ENCODE results near the gene KERA. TPM values are rescaled to one million over a fixed set of nuclear protein-coding genes. Genes with fewer than 3 reads are reported as not detected.

The KERA gene
- total and polyA plus RNA-seq, 9 of the 15 experiments (the other 6 are each of a cell fraction or from before 2014, with no cell fraction given) = not detected

DNA sequence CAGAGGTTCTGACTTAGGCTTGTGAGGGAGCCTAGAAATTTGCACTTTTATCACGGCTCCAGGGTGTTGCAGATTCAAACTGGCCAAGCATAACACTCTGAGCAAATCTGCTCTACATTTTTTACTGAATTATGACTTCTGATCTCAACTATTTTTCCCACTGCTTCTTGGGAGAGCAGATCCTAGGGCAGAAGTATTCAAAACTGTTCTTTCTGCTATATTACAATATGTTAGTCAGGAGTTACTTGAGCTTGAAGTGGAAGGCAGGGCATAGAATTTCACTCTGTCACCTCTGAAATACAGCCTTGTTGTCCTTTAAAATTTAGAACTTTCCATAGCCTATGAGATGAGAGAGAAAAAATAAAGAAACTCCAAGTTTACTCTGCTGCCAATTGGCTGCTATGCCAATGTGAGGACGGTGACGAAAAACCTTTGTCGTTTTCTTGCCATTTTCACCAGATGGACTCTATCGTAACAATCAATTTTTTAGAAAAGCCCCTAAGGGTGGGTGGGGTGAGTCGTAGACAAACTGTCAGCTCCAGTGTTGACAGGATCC, 16.4 kb upstream of the KERA start:
- 2% methylated on average over 6 of the region's 6 CpGs for WGBS (ENCODE audit: insufficient coverage, low coverage, missing lambda C conversion rate)
- Histone ChIP-seq H3K4me2 (ENCODE audit: insufficient read depth, low read length) (no peak overlapping the region), H3K4me1 (replicated peaks in 1 of 2; ENCODE audit: control insufficient read depth in 2 of 2, insufficient read depth in 2 of 2, low read length in 2 of 2) (no peaks in the 10 kb centered on the region), H3K79me2 (ENCODE audit: control insufficient read depth, insufficient read depth, low read length) (no peaks in the 10 kb centered on the region), H3K27me3 (ENCODE audit: control insufficient read depth in 2 of 2, insufficient read depth in 2 of 2, low read length in 2 of 2) (no peaks in the 10 kb centered on the region), H2AFZ (ENCODE audit: low read depth, low read length) (no peak overlapping the region), H3K27ac (ENCODE audit: extremely low read depth, low read depth, low read length) (no peak overlapping the region), H3K4me3 (no peak overlapping the region), H3K9me1 (ENCODE audit: control insufficient read depth, insufficient read depth, low read length) (no peaks in the 10 kb centered on the region), H4K20me1 (replicated peaks; ENCODE audit: control insufficient read depth, insufficient read depth, low read length) (no peaks in the 10 kb centered on the region), H3K9me3 (replicated peaks; ENCODE audit: control insufficient read depth, insufficient read depth, low read depth, low read length) (no peaks in the 10 kb centered on the region), H3K9ac (ENCODE audit: insufficient read depth in 1 of 2, low read depth in 2 of 2, low read length in 2 of 2) (no peak overlapping the region), H3K36me3 (ENCODE audit: control insufficient read depth, insufficient read depth, low read length) (no peaks in the 10 kb centered on the region)
- no TSS peak for BruUV-seq (replicated peaks)
- TF ChIP-seq SRSF3 (IDR thresholded peaks at IDR 0.05; ENCODE audit: insufficient read depth, low read length) = no peak
- no peak for TF ChIP-seq ZNF79 (CRISPR knock-in tag; IDR thresholded peaks at IDR 0.05; ENCODE audit: low read depth)
- no peak for TF ChIP-seq NR0B1 (IDR thresholded peaks at IDR 0.05; ENCODE audit: partially characterized antibody)
- TF ChIP-seq GTF2F1 (IDR thresholded peaks at IDR 0.05; ENCODE audit: low read depth, low read length) = no peak
- CTCF ChIA-PET (ENCODE audit: low intra/inter-chr PET ratio) = no interaction called here
- intact Hi-C loops (cut with micrococcal nuclease) (no loop called here), in situ Hi-C loops (cut with MboI) (no loop called here)
- DNase-seq (ENCODE audit: extremely low read depth in 1 of 4, low spot score in 3 of 4) = no peak
- no peak for FAIRE-seq
- no peak for ATAC-seq
- POLR2A ChIA-PET = no interaction called here

DNA sequence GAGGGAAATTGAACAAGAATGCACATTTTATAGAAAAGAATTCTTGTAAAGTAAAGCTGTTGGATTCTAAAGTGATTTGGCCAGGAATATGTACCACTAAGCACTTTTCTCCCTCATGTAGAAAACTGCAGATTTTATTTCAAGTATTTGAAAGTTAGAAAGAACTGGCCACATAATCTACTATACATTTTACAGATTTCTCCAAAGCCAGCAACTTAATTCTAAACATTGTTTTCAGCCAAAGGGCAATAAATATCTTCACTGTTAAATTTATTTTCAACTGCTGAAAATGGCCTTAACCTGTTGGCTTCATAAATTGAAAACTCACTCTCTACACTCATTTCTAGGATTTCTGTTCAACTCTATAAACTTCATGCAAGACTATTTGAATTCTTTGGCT, 15.6 kb upstream of the KERA start:
- no peak for FAIRE-seq
- BruUV-seq (replicated peaks) = no TSS peak
- ChIA-PET POLR2A (interaction anchor here (0.6 kb wide), 1 partner anchor 847 kb away, joined by 3 read pairs; no protein-coding TSS in a partner anchor), CTCF (ENCODE audit: low intra/inter-chr PET ratio) (no interaction called here)
- no peak overlapping the region for H3K27ac ChIP-seq (ENCODE audit: extremely low read depth, low read depth, low read length)
- no peak overlapping the region for H2AFZ ChIP-seq (ENCODE audit: low read depth, low read length)
- no peak overlapping the region for H3K4me2 ChIP-seq (ENCODE audit: insufficient read depth, low read length)
- H3K9ac ChIP-seq (ENCODE audit: insufficient read depth in 1 of 2, low read depth in 2 of 2, low read length in 2 of 2) = no peak overlapping the region
- no peaks in the 10 kb centered on the region for H3K4me1 ChIP-seq (replicated peaks in 1 of 2; ENCODE audit: control insufficient read depth in 2 of 2, insufficient read depth in 2 of 2, low read length in 2 of 2)
- no peaks in the 10 kb centered on the region for H3K9me3 ChIP-seq (replicated peaks; ENCODE audit: control insufficient read depth, insufficient read depth, low read depth, low read length)
- intact Hi-C loops (cut with micrococcal nuclease) = no loop called here
- DNase-seq (ENCODE audit: extremely low read depth in 1 of 4, low spot score in 3 of 4) = no peak
- in situ Hi-C loops (cut with MboI) = no loop called here
- no peak for ATAC-seq
- no peaks in the 10 kb centered on the region for H3K27me3 ChIP-seq (ENCODE audit: control insufficient read depth in 2 of 2, insufficient read depth in 2 of 2, low read length in 2 of 2)
- no peak overlapping the region for H3K4me3 ChIP-seq
- H4K20me1 ChIP-seq (replicated peaks; ENCODE audit: control insufficient read depth, insufficient read depth, low read length) = no peaks in the 10 kb centered on the region
- H3K79me2 ChIP-seq (ENCODE audit: control insufficient read depth, insufficient read depth, low read length) = no peaks in the 10 kb centered on the region
- no peaks in the 10 kb centered on the region for H3K36me3 ChIP-seq (ENCODE audit: control insufficient read depth, insufficient read depth, low read length)
- H3K9me1 ChIP-seq (ENCODE audit: control insufficient read depth, insufficient read depth, low read length) = no peaks in the 10 kb centered on the region
- TF ChIP-seq, protein P1, sequence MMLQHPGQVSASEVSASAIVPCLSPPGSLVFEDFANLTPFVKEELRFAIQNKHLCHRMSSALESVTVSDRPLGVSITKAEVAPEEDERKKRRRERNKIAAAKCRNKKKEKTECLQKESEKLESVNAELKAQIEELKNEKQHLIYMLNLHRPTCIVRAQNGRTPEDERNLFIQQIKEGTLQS (IDR thresholded peaks at IDR 0.05) = no peak
- TF ChIP-seq, protein P1 (CRISPR knock-in tag; conservative IDR thresholded peaks at IDR 0.05) = no peak
- TF ChIP-seq RNF2 (IDR thresholded peaks at IDR 0.05) (no peak), POLR2AphosphoS2 (IDR thresholded peaks at IDR 0.05; ENCODE audit: low read length) (no peak), ZNF311 (CRISPR knock-in tag; IDR thresholded peaks at IDR 0.05) (no peak), SMC3 (conservative IDR thresholded peaks at IDR 0.05; ENCODE audit: insufficient read depth, low read depth, low read length) (no peak)
- TF ChIP-seq, protein P2, sequence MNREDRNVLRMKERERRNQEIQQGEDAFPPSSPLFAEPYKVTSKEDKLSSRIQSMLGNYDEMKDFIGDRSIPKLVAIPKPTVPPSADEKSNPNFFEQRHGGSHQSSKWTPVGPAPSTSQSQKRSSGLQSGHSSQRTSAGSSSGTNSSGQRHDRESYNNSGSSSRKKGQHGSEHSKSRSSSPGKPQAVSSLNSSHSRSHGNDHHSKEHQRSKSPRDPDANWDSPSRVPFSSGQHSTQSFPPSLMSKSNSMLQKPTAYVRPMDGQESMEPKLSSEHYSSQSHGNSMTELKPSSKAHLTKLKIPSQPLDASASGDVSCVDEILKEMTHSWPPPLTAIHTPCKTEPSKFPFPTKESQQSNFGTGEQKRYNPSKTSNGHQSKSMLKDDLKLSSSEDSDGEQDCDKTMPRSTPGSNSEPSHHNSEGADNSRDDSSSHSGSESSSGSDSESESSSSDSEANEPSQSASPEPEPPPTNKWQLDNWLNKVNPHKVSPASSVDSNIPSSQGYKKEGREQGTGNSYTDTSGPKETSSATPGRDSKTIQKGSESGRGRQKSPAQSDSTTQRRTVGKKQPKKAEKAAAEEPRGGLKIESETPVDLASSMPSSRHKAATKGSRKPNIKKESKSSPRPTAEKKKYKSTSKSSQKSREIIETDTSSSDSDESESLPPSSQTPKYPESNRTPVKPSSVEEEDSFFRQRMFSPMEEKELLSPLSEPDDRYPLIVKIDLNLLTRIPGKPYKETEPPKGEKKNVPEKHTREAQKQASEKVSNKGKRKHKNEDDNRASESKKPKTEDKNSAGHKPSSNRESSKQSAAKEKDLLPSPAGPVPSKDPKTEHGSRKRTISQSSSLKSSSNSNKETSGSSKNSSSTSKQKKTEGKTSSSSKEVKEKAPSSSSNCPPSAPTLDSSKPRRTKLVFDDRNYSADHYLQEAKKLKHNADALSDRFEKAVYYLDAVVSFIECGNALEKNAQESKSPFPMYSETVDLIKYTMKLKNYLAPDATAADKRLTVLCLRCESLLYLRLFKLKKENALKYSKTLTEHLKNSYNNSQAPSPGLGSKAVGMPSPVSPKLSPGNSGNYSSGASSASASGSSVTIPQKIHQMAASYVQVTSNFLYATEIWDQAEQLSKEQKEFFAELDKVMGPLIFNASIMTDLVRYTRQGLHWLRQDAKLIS (CRISPR knock-in tag; IDR thresholded peaks at IDR 0.05) = no peak
